ENCODE measurements around the gene HSD17B7.

GRCh38 chr1:162840250-162840839 is 49.8 kb downstream of the HSD17B7 start:
- TF ChIP-seq, protein P1, sequence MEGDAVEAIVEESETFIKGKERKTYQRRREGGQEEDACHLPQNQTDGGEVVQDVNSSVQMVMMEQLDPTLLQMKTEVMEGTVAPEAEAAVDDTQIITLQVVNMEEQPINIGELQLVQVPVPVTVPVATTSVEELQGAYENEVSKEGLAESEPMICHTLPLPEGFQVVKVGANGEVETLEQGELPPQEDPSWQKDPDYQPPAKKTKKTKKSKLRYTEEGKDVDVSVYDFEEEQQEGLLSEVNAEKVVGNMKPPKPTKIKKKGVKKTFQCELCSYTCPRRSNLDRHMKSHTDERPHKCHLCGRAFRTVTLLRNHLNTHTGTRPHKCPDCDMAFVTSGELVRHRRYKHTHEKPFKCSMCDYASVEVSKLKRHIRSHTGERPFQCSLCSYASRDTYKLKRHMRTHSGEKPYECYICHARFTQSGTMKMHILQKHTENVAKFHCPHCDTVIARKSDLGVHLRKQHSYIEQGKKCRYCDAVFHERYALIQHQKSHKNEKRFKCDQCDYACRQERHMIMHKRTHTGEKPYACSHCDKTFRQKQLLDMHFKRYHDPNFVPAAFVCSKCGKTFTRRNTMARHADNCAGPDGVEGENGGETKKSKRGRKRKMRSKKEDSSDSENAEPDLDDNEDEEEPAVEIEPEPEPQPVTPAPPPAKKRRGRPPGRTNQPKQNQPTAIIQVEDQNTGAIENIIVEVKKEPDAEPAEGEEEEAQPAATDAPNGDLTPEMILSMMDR (IDR thresholded peaks at IDR 0.05; ENCODE audit: low read depth, low read length) = no peak
- TF ChIP-seq POLR2A (IDR thresholded peaks at IDR 0.05; ENCODE audit: extremely low read depth, insufficient read length) (no peak), MAX (IDR thresholded peaks at IDR 0.05; ENCODE audit: low read depth, low read length) (no peak), MYC (IDR thresholded peaks at IDR 0.05; ENCODE audit: low read depth, low read length) (no peak)
